OCI-LY7 (cell line): Measurements from ENCODE around the gene TGM2. TPM values are rescaled to one million over a fixed set of nuclear protein-coding genes. Genes with fewer than 3 reads are reported as not detected.

Source experiments
- BruUV-seq: library from RNA; stranded (reverse); fragments of 400-500 nt; replicated peaks from 2 replicates; lab custom pipeline; 2021; lab: Mats Ljungman, UMichigan
- CTCF ChIA-PET: fragments of 300-600 bp; sonication (Branson Sonifier 250); formaldehyde crosslinking; loops from one replicate; lab custom pipeline; 2022; ENCODE audit warnings: antibody characterized with exemption; ENCODE audit not compliant: unreplicated experiment; lab: Charles Lee
- POLR2A ChIA-PET: fragments of 300-600 bp; sonication (Branson Sonifier 250); formaldehyde crosslinking; loops from one replicate; lab custom pipeline; 2022; ENCODE audit warnings: antibody characterized with exemption; lab: Charles Lee
- DNase-seq: peaks from one replicate; pipeline ENCODE4 v3.0.0-alpha.2; 2015; ENCODE audit warnings: low spot score
- H2AFZ ChIP-seq: fragments of 200-600 bp; sonication (generic), shearing (Covaris generic); 2 replicates; pipeline ENCODE4 v1.6.1; 2014; ENCODE audit warnings: mild to moderate bottlenecking, antibody characterized with exemption, low read length, moderate library complexity
- H3K27ac ChIP-seq: fragments of 200-600 bp; sonication (generic); 2 replicates; pipeline ENCODE4 v1.5.1; 2014; ENCODE audit warnings: mixed run types, low read depth, mild to moderate bottlenecking, moderate library complexity, low read length, inconsistent platforms; ENCODE audit not compliant: poor library complexity, severe bottlenecking
- H3K36me3 ChIP-seq: fragments of 200-600 bp; sonication (generic); 2 replicates; pipeline ENCODE4 v1.6.1; 2014; ENCODE audit warnings: mild to moderate bottlenecking, antibody characterized with exemption, low read length, moderate library complexity, mixed read lengths; ENCODE audit not compliant: insufficient read depth
- H3K4me1 ChIP-seq: fragments of 200-600 bp; sonication (generic); 2 replicates; pipeline ENCODE4 v1.5.1; 2014; ENCODE audit warnings: mild to moderate bottlenecking, low read length; ENCODE audit not compliant: insufficient read depth, poor library complexity, severe bottlenecking
- H3K4me2 ChIP-seq: fragments of 200-600 bp; sonication (generic); 2 replicates; pipeline ENCODE4 v1.6.1; 2014; ENCODE audit warnings: mild to moderate bottlenecking, low read length
- H3K4me3 ChIP-seq: fragments of 200-600 bp; sonication (generic); 2 replicates; pipeline ENCODE4 v1.5.1; 2014; ENCODE audit warnings: mild to moderate bottlenecking, low read depth, low read length; ENCODE audit not compliant: poor library complexity, severe bottlenecking
- H3K79me2 ChIP-seq: fragments of 200-600 bp; sonication (generic); 2 replicates; pipeline ENCODE4 v1.6.1; 2016; ENCODE audit warnings: low read depth, mild to moderate bottlenecking, low read length, moderate library complexity, mixed read lengths; ENCODE audit not compliant: insufficient read depth
- H3K9me2 ChIP-seq: fragments of 200-600 bp; sonication (generic); 2 replicates; pipeline ENCODE4 v1.6.1; 2016; ENCODE audit warnings: mild to moderate bottlenecking, low read length, mixed read lengths; ENCODE audit not compliant: insufficient read depth
- H3K9me3 ChIP-seq: fragments of 200-600 bp; sonication (generic); 2 replicates; pipeline ENCODE4 v1.6.1; 2014; ENCODE audit warnings: mild to moderate bottlenecking, mixed run types, low read length, mixed read lengths
- H4K20me1 ChIP-seq: fragments of 200-600 bp; sonication (generic); 2 replicates; pipeline ENCODE4 v1.6.1; 2014; ENCODE audit warnings: mild to moderate bottlenecking, antibody characterized with exemption, low read length, moderate library complexity, mixed read lengths; ENCODE audit not compliant: insufficient read depth
- EZH2phosphoT487 ChIP-seq: fragments of 200-600 bp; sonication (generic); IDR thresholded peaks from 2 replicates; pipeline ENCODE4 v1.6.1; 2018; ENCODE audit warnings: low read depth, borderline replicate concordance, mild to moderate bottlenecking, mixed run types, antibody characterized with exemption, low read length, moderate library complexity, mixed read lengths
- intact Hi-C: fragments of 100-400 bp; cut with micrococcal nuclease; formaldehyde crosslinking; loops from one replicate; pipeline ENCODE4 v1.10.0; 2022; ENCODE audit not compliant: unreplicated experiment
- total RNA-seq, 2 experiments: library from RNA; depleted of rRNA in 1 of 2; stranded (reverse); fragments of >200 nt in 1 of 2; shearing (Covaris generic) in 1 of 2; gene quantifications; 2 replicates each; pipeline ENCODE4 v1.2.3, GENCODE V29; 2014 to 2022
- TF ChIP-seq, protein P1 (sequence below): fragments of 200-600 bp; sonication (generic); conservative IDR thresholded peaks from 2 replicates; pipeline ENCODE4 v1.5.1; 2014; ENCODE audit warnings: mild to moderate bottlenecking, antibody characterized with exemption, low read length, moderate library complexity, mixed read lengths

Gene TGM2
- total RNA-seq, 2 experiments from 2014 or later, result not detected

DNA sequence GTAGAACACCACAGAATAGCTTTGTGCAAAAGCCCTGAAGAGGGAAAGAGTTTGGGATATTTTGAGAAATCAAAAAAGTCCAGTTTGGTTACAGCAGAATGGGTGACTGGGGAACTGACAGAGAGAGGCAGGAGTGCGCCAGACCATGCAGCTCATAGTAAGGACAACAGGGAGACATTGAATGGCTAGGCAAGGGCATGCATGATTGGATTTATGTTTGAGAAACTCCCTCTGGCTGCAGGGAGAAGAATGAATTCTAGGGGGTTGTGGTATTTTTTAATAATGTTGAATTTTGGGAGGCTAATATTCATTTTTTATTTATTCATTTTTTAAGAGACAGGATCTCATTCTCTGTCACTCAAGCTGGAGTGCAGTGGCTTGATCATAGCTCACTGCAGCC, 49.9 kb downstream of the TGM2 start:
- no peak overlapping the region for H2AFZ ChIP-seq
- no peaks in the 10 kb centered on the region for H3K4me1 ChIP-seq
- no peak for DNase-seq
- no peak overlapping the region for H3K4me3 ChIP-seq
- no peak overlapping the region for H3K27ac ChIP-seq
- H3K9me3 ChIP-seq, result no peaks in the 10 kb centered on the region
- H3K4me2 ChIP-seq, result no peak overlapping the region
- no peaks in the 10 kb centered on the region for H3K79me2 ChIP-seq
- ChIA-PET CTCF (no interaction called here), POLR2A (no interaction called here)
- TF ChIP-seq, protein P1, sequence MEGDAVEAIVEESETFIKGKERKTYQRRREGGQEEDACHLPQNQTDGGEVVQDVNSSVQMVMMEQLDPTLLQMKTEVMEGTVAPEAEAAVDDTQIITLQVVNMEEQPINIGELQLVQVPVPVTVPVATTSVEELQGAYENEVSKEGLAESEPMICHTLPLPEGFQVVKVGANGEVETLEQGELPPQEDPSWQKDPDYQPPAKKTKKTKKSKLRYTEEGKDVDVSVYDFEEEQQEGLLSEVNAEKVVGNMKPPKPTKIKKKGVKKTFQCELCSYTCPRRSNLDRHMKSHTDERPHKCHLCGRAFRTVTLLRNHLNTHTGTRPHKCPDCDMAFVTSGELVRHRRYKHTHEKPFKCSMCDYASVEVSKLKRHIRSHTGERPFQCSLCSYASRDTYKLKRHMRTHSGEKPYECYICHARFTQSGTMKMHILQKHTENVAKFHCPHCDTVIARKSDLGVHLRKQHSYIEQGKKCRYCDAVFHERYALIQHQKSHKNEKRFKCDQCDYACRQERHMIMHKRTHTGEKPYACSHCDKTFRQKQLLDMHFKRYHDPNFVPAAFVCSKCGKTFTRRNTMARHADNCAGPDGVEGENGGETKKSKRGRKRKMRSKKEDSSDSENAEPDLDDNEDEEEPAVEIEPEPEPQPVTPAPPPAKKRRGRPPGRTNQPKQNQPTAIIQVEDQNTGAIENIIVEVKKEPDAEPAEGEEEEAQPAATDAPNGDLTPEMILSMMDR, result peak; percentile 29
- TF ChIP-seq EZH2phosphoT487, result no peak
- BruUV-seq, result no TSS peak
- intact Hi-C loops, result loop anchor here (2.0 kb wide), 1 partner anchor 58 kb away; no protein-coding TSS in a partner anchor
- no peaks in the 10 kb centered on the region for H4K20me1 ChIP-seq
- H3K9me2 ChIP-seq, result no peaks in the 10 kb centered on the region
- H3K36me3 ChIP-seq, result no peaks in the 10 kb centered on the region

DNA sequence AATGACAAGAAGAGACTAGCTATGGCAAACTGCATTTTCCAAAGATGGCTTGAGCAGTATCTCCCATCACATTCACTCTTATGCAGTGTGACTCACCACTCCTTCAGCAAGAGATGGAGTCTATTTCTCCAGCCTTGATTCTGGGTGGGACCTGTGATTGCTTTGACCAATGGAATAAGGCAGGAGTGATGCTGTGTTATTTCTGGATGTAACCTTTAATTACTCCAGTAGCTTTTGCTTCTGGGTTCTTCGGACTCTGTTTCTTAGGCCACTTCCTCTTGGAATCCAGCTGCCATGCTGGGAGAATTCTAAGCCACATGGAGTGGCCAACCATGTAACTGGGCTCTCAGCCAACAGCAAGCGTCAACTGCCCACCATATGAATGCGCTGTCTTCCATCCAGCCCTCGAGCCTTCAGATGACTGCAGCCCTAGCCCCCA, 50.7 kb downstream of the TGM2 start:
- no peak overlapping the region for H3K4me3 ChIP-seq
- H3K79me2 ChIP-seq, result no peaks in the 10 kb centered on the region
- no peak overlapping the region for H3K4me2 ChIP-seq
- H3K27ac ChIP-seq, result no peak overlapping the region
- CTCF ChIA-PET, result no interaction called here
- DNase-seq, result no peak
- intact Hi-C loops, result loop anchor here (2.0 kb wide), 1 partner anchor 58 kb away; no protein-coding TSS in a partner anchor
- no peaks in the 10 kb centered on the region for H3K4me1 ChIP-seq
- H3K9me3 ChIP-seq, result no peaks in the 10 kb centered on the region
- no peaks in the 10 kb centered on the region for H3K36me3 ChIP-seq
- no peak overlapping the region for H2AFZ ChIP-seq
- no peaks in the 10 kb centered on the region for H4K20me1 ChIP-seq
- TF ChIP-seq, protein P1, result no peak
- TF ChIP-seq EZH2phosphoT487, result no peak
- no TSS peak for BruUV-seq
- no peaks in the 10 kb centered on the region for H3K9me2 ChIP-seq
- POLR2A ChIA-PET, result no interaction called here

DNA sequence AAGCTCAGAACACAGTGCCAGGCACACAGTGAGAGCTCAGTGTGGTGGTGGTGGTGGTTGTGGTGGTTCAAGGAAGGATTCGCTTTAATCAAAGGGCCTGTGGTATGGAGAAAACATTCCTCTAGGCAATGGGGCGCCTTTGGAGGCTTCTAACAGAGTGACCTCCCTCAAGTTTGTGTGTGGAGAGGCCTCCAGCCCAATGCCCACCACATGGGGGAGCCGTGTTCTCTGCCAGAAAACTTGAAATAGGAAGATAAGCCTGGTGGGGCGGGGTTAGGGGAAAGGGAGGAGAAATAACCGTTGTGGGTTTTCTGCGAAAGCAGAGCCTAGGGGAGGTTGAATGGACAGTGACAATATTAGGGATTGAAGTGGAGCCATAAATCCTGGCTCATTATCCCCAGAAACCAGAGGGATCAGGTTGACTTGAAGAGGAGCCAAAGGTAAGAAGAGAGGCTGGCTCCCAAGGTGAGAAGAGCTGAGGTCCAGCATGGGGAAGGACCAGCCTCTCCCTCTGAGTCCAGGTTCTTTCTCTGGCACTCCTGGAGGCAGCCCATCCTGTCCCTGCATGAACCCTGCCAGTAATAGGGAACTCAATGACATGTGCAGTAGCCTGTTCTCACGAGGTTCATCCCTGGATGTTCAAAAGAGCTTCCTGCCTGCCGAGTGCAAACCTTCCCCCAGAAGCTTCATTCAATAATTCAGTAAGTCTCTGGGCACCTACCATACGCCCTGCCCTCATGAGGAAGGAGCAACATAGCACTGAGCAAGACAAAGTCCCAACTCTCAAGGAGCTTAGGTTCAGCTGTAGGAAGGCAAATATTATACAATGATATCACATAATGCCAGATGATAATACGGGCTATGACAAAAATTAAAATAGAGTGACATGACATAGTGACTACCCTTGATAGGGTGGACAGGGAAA, 51.4 kb downstream of the TGM2 start:
- Histone ChIP-seq H2AFZ (no peak overlapping the region), H3K4me2 (no peak overlapping the region), H3K4me3 (no peak overlapping the region), H3K9me3 (no peaks in the 10 kb centered on the region), H3K9me2 (no peaks in the 10 kb centered on the region), H3K4me1 (no peaks in the 10 kb centered on the region), H3K27ac (no peak overlapping the region), H3K79me2 (no peaks in the 10 kb centered on the region), H3K36me3 (no peaks in the 10 kb centered on the region), H4K20me1 (no peaks in the 10 kb centered on the region)
- TF ChIP-seq, protein P1, result peak; percentile 65
- TF ChIP-seq EZH2phosphoT487, result no peak
- no TSS peak for BruUV-seq
- ChIA-PET CTCF (no interaction called here), POLR2A (interaction anchor here (1.2 kb wide), 1 partner anchor 16 kb away, joined by 3 read pairs; no protein-coding TSS in a partner anchor)
- intact Hi-C loops, result loop anchor here (2.0 kb wide), 1 partner anchor 57 kb away; no protein-coding TSS in a partner anchor
- peak; percentile 21 for DNase-seq
